HG03025 (cell line): ENCODE measurements around the gene NUP58.
"Not testable (repeated sequence)": the region's sequence is repeated elsewhere in the genome, so short reads cannot be mapped to it uniquely, and the experiment has no call there.

Experiments used
- ATAC-seq: cut with Tn5 transposase; IDR thresholded peaks from one replicate; pipeline ENCODE4 v1.9.1; 2021; ENCODE audit warnings: mild to moderate bottlenecking, moderate library complexity; ENCODE audit not compliant: unreplicated experiment, low FRiP score

The NUP58 gene

GRCh38 chr13:25302121-25302520, 696 bp downstream of the NUP58 start:
- ATAC-seq, result no peak

DNA sequence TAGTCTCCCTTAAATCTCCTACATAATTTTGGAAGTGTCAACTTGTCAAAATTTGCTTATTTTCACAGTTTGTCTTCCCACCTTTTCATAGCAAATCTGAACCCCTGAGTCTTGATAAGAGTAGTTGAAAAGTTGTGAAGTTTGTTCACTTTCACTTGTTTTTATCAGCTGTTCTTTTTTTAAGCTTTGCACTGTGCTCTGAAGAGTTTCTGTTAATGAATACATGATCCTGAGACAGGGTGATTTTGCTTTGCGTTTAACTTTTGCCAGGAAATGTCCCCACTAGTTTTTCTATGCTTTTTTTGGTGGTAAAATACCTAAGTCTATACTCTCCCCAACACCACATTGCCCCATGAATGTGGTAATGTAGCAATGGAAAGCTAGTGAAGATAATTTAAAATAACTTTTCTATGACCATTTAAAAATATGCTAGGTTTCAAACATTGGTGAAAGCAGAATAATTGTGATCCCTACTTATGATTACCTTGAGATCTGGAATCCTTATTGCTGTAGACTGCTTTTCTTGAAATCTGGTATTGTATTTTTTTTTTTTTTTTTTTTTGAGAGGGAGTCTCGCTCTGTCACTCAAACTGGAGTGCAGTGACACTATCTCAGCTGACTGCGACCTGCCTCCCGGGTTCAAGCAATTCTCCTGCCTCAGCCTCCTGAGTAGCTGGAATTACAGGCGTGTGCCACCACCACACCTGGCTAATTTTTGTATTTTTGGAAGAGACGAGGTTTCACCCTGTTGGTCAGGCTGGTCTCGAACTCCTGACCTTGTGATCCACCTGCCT, 5.4 kb downstream of the NUP58 start:
- no peak for ATAC-seq

- no peak for ATAC-seq
Measured at GRCh38 chr13:25310891-25311290, 9.5 kb downstream of the NUP58 start.

GRCh38 chr13:25318946-25319345, 17.5 kb downstream of the NUP58 start:
- not testable (repeated sequence) for ATAC-seq

DNA sequence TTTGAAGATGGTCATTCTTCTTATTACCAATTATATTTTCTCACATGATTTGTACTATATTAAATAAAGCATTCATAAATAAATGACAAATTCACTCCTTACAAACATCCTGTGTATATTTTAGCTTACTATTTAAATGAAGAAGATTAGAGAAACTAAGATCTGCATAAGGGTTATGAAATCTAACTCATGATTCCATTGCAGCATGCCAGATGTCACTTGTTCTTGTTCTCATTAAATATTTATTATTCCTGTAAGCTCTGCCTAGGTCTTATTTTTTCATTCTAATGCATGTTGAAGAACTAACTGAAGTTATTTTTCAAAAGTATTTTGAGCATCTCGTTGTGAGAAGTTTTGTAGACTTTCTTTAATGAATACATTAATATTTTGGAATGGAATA, 18.3 kb downstream of the NUP58 start:
- no peak for ATAC-seq

DNA sequence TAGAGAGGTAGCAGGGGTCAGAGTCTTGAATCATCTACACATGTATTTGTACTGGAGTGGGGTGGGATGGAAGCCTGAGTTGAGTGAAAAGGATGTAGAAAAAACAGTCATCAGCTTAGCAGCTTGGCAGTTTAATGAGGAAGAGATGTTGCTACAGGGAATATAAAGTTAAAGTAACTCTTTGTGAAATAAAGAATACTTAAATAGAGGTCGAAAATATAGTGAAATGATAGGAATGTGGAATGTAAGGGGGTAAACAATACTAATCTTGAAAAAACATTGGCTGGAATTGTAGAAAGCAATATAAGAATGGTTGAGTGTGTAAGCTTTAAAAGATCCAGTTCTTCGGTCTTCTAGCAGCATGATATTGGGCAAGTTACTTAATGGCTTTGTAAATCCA, 22.7 kb downstream of the NUP58 start:
- no peak for ATAC-seq

GRCh38 chr13:25329706-25330105, 28.3 kb downstream of the NUP58 start:
- no peak for ATAC-seq

GRCh38 chr13:25330541-25330940, 29.1 kb downstream of the NUP58 start:
- no peak for ATAC-seq

DNA sequence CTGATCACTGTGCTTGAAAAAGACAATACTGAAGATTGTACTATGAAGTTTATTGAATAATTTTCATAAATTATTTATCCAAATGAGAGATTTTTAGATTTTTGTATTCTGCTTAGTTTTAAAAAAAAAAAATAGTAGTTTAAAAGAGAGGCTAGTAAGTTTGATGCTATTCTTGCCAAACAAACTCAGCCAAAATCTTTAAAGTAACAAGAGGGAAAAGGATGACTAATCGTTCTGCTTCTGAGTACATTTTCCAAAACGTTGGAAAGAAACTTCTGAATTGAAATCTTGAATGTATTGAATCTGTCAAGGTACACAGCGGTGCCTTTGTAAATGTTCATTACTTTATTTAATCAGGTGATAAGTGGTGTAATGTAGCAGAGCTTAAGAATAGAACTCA, 34.4 kb downstream of the NUP58 start:
- no peak for ATAC-seq

GRCh38 chr13:25345576-25345975, 44.2 kb downstream of the NUP58 start:
- ATAC-seq, result no peak

DNA sequence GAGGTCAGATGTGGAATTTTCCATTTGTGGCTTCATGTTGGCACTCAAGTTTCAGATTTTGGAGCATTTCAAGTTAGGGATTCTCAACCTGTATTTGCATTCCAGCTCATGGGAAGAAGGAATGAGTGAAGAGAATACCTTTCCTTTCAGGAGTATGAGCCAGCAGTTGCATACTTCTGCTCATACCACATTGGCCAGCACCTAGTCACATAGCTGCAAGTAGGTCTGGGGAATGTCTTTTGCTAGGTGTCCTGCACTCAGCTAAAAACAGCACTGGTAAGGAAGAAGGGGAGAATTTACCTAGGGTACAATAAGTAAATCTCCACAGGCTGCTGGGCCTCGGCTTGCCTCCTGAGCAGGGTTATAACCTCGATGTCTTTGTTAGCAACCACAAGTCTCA, 45.7 kb downstream of the NUP58 start:
- ATAC-seq, result no peak

- no peak for ATAC-seq
Measured at GRCh38 chr13:25351404-25351803, 50.0 kb downstream of the NUP58 start.

DNA sequence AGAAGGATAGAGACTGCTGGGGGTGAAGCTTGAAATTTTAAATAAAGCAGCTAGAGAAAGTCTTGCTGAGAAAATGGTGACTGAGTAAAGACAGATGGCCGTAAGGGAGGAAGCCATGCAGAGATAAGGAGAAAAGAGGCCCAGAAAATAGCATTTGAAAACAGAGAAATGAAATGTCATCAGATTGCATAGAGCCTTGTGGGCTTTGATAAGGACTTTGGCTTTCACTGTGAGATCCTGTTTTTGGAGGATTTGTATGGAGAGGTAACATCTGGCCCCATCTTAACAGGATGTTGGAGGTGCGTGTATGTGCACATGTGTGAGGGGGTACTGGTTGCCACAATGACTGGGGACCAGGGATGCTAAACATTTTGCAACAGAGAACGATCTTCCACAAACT, 50.8 kb downstream of the NUP58 start:
- ATAC-seq, result no peak

- ATAC-seq, result no peak
Measured at GRCh38 chr13:25352806-25353205, 51.4 kb downstream of the NUP58 start.

DNA sequence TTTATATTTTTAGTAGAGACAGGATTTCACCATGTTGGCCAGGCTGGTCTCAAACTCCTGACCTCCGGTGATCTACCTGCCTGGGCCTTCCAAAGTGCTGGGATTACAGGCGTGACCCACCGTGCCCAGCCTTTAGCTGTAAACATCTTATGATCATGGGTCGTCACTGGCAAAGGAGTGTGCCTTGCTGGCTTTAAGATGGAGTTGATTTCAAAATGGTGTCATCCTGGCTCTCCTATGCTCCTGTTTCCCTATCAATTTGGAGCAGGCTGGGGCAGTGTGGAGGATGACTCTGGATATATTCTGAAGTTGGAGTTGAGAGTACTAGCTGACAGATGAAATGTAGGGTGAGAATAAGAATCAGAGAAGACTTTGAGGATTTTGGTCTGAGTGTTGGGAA, 51.9 kb downstream of the NUP58 start:
- no peak for ATAC-seq

DNA sequence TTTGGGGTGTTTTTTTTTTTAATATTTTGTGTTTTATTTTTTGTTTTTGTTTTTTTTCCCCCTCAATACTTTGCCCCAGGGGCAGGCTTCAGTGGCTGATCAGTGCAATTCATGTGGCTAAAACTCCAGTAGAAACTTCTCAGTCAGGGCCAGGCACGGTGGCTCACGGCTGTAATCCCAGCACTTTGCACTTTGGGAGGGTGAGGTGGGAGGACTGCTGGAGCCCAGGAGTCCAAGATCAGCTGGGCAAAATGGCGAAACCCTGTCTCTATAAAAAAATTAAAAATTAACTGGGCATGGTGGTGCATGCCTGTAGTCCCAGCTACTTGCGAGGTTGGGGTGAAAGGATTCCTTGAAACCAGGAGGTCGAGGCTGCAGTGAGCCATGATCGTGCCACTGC, 53.0 kb downstream of the NUP58 start:
- ATAC-seq, result no peak

GRCh38 chr13:25360443-25360842, 59.0 kb downstream of the NUP58 start:
- ATAC-seq, result not testable (repeated sequence)

DNA sequence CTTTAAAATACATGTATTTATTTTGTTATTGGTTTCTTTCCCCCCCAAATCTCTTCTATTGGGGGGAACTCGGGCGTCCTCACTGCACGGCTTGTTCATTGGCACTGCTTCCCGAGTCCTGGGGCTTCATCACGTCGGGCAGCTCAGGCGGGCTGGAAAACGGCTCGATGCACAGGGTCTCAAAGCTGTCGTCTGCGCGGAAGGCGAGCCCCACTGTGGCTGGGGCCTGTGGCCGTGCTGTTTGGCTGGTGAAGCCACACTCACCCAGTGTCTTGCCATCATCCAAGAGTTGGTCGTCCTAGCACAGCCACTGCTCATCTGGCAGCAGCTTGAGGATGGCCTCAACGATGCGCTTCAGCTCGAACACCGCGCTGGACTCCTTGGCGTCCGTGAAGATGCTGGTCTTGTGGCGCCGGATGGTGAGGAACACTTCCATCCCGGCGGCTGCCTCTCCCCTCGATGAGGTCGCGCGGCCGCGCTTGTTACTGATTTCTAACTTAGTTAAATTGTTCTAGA, 64.4 kb downstream of the NUP58 start:
- ATAC-seq, result no peak

GRCh38 chr13:25371158-25371874, 69.9 kb downstream of the NUP58 start:
- ATAC-seq, result no peak

GRCh38 chr13:25371875-25372283, 70.5 kb downstream of the NUP58 start, which contains the start of gene ATP8A2:
Gene ATP8A2, plus strand, starts transcription at chr13:25371974. Its CDS starts 239 bp downstream, at chr13:25372213.
- ATAC-seq, result no peak

GRCh38 chr13:25372284-25373081, 71.1 kb downstream of the NUP58 start:
- ATAC-seq, result no peak
